GM18861 (cell line): ENCODE measurements around the gene TSR3.
"Not testable (repeated sequence)": the region's sequence is repeated elsewhere in the genome, so short reads cannot be mapped to it uniquely, and the experiment has no call there.

Source experiments
- ATAC-seq: cut with Tn5 transposase; IDR thresholded peaks from one replicate; pipeline ENCODE4 v1.9.1; 2021; ENCODE audit not compliant: unreplicated experiment

TSR3 gene

DNA sequence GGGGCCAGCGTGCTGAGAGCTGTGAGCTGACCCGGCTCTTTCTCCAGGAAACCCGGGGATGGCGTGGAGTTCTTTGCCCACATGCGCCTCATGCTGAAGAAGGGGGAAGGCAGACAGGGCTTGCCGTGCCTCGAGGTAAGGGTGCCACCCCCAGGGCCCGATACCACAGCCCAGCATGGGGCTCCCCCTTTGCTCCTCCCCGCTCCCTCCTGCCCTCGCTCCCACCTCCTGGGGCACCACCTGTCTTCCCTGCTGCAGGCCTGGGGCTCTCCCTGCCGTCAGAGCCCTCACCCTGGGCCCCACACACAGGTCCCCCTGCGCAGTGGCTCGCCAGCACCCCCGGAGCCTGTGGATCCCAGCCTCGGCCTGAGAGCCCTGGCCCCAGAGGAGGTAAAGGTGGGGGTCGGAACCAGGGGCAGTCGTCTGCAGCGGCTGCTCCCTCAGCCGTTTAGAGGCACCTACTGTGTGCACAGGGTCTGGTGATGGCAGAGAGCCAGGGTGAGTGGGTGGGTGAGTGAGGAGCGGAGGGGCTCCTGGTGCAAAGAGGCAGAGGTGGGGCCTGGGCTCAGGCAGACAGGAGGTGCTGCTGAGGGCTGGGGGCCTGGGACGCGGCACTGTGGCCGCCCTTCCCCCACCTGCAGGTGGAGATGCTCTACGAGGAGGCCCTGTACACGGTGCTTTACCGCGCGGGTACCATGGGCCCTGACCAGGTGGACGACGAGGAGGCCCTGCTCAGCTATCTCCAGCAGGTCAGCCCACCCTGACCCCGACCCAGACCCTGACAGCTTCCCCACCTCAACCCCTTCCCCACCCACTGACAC lies 12.6 kb downstream of the TSR3 start:
- no peak for ATAC-seq

DNA sequence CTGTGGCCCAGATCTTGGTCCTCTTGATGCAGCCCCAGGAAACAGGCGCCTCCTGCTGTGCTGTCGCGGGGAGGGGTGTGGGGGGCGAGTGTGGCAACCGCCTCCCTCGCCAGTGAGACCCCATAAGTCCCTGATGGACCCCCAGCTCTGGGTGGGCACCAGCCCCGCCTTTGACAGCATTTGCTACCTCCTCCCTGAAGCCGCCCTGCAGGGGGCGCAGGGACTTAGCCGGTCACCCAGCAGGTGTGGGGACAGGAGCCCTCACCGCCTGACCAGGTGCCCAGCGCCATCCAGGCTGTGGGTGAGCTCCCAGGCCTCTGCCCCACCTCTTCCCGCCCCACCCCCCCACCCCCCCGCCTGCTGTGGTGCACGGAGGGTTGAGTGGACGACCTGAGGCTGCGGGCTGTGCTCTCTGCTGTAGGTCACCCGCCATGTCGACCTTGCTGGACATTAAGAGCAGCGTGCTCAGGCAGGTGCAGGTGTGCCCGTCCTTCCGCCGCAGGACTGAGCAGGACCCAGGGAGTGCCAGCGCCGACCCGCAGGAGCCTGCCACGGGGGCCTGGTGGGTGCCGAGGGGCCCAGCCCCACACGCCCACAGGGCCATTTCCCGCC lies 13.5 kb downstream of the TSR3 start:
- ATAC-seq = no peak

- ATAC-seq = no peak
Measured at GRCh38 chr16:1337486-1337885, 14.2 kb downstream of the TSR3 start.

DNA sequence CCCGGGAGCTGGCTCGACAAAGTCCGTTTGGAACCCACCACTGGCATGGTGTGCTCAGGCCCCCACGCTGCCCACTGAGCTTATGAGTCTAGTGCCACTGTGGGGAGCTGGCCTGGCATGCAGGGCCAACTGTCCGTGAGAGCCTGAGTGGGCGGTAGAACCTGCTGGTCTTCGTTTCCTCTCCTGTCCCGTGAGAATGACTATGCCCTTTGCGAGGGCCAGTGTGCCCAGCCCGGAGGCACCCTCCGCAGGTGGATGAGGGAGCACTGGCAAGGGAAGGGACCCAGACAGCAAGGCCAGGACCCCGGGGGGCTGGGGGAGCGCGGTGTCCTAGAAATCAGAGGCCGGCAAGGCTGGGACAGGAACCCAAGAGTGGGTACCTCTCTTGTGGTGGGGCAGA lies 15.1 kb downstream of the TSR3 start:
- ATAC-seq = no peak

DNA sequence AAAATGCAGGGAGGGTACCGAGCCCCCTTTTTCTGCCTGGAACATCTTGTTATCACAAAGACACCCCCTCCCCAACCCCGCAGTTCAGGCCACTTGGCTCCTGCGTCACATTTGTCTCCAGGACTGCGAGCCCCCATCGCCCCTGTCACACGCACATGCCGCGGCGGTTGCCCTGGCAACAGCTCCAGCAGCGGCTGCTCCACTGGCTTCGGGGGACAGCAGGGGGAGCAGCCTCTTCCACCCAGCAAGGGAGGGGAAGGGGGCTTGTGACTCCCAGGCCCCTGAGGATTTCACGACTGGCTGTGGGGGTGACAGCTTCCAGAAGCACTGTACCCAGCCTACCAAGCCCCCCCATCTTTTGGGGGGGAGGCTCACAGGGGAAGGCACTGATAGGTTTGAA lies 15.7 kb downstream of the TSR3 start:
- no peak for ATAC-seq

GRCh38 chr16:1335211-1335971 lies 16.3 kb downstream of the TSR3 start:
- ATAC-seq = no peak

DNA sequence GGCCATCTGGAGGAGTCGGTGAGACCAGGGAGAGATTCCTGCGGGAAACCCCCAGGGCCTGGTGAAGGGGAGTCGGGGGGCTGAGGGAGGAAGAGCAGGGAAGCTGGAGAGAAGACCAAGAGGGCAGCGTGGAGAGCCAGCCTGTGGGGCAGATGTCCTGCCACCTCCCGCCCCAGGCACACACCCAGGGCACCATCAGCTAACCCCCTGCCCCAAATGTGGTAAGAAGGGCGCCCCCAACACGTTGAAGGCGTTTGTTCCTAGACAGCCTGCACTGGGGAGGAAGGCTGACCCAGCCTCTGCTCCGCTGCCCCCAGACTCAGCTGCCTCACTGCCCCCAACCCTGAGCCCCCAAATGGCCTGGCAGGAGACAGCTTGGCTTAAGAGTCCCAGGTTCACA lies 16.9 kb downstream of the TSR3 start:
- ATAC-seq = no peak

- ATAC-seq = no peak
Measured at GRCh38 chr16:1333854-1334700, 17.6 kb downstream of the TSR3 start.

DNA sequence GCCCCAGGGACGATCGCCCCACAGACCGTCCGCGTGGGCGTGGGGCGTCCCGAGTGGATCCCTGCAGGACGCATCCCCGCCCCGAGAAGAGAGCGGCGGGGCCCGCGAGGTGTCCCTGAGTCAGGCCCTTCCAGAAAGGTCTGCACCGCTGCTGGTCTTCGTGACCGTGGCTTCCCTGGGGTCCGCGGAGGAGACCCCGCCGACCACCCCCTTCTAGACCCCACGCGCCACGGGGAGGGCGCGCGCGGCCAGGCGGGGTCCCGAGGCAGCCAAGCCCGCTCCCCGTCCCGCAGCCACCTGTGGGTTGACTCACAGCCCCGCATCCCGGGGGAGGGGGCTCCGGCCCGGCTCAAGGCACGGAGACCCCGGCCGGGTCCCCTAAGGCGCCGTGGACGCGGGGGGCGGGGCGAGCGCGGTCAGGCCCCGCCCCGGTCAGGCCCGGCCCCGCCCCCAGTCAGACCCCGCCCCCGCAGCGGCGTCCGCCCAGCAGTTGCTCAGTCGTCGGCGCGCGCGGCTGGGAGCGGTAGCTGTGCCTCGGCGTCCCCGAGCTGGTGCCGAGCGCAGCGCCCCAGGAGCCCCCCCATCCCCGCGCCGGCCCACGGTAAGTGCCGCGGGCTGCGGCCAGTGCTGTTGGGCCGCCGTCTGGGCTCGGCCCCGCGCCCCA lies 18.4 kb downstream of the TSR3 start, which contains the start of gene BAIAP3:
Gene BAIAP3, plus strand, starts transcription at position 497 of the 664 bp plus-strand sequence. CDS start 4,905 bp downstream, outside the sequence.
- no peak for ATAC-seq

- ATAC-seq = no peak
Measured at GRCh38 chr16:1332618-1333148, 19.0 kb downstream of the TSR3 start.

DNA sequence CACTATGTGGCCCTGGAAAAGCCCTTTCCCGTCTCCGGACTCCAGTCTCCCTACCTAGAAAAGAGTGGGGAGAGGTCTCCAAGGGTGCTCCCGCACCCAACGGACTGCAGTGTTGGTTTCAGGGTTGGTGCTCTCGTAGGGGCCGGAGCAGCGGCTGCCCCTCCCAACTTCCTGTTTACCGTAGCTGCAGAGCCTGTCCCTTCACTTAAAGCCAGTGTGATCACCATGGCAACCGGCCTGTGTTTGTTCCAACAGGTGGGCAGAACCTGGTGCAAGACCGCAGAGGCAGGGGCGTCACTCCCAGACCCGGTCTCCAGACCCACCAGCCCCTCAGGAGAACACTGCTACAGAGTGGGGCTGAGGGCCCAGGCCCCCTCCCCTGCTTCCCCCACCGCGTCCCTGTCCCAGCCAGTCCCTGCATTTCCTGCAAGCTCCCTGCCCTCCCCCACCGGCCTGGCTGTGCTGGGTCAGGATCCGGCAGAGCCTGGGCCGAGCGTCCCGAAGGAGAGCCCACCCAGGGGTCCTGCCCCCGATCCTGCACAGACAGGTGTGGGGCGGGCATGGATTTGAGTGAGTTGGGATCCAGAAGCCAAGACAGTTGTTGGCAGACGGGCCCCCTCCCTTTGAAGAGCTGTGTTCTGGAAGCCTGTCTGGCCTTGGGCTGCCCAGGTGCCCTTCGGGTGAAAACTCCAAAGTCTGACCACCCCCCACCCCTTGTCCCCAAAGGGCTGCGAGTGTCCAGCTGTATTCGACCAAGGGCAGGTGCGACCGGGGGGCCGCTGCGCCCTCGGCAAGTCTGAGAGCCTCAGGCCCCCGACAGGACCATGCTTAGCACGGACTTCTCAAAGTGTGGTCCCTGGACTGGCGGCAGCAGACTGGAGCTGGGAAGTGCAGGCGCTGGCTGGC lies 19.7 kb downstream of the TSR3 start:
- ATAC-seq = peak; percentile 40

DNA sequence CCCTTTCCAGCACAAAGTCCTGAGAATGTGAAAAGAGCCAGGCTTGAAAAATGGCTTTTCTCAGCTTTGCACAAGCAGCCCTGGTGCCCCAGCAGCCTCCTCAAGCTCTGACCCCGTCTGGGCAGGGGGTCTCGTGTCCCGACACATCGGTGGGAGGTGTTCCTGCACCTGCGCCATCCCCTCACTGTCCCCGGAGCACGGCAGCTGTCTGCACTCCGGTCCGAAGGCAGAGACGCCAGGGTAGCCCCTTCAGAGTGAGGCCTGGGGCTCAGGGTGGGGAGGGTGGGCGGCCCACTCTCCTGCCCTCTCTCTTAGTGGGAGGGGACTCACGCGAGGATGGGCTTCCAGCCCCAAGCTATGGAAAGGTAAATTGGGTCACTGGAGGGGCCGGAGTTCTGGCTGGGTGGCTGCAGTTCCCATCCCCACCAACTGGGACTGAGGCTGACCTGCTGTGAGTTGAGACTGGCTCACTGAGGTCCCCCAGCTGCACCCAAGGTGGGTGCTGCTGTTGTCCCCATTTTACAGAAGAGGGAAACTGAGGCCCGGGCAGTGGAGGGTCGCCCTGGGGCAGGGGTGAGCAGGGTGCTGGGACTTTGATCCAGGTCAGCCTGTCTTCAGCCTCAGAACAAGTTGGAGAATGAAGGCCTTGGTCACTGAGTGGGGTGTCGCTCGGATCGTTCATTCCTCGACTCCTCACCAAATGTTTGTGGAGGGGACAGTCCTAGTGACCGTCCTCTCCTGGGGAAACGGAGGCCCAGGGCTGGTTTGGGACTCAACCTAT lies 20.6 kb downstream of the TSR3 start:
- ATAC-seq = no peak

- no peak for ATAC-seq
Measured at GRCh38 chr16:1330260-1330914, 21.3 kb downstream of the TSR3 start.

- not testable (repeated sequence) for ATAC-seq
Measured at GRCh38 chr16:1328961-1329360, 22.7 kb downstream of the TSR3 start.

- not testable (repeated sequence) for ATAC-seq
Measured at GRCh38 chr16:1328136-1328535, 23.5 kb downstream of the TSR3 start.

GRCh38 chr16:1327619-1327947 lies 24.1 kb downstream of the TSR3 start:
- ATAC-seq = no peak

GRCh38 chr16:1326946-1327618 lies 24.6 kb downstream of the TSR3 start:
- no peak for ATAC-seq
